Nephron (organoid): ENCODE results near the gene PTPN12.
"Not testable (repeated sequence)": the region's sequence is repeated elsewhere in the genome, so short reads cannot be mapped to it uniquely, and the experiment has no call there.

Experiments used
- H3K27ac Mint-ChIP-seq, 3 experiments: 2 replicates each; pipeline ENCODE4 v1.8.0; 2020; ENCODE audit warnings: mixed read lengths in 3 of 3, mild to moderate bottlenecking in 2 of 3, moderate library complexity in 1 of 3
- H3K27me3 Mint-ChIP-seq: 2 replicates; pipeline ENCODE4 v1.8.0; 2021; ENCODE audit warnings: low read depth, mild to moderate bottlenecking, moderate library complexity, mixed read lengths
- H3K36me3 Mint-ChIP-seq: 2 replicates; pipeline ENCODE4 v1.8.0; 2020; ENCODE audit warnings: low read depth, mixed read lengths
- H3K4me1 Mint-ChIP-seq: 2 replicates; pipeline ENCODE4 v1.8.0; 2020; ENCODE audit warnings: mixed read lengths
- H3K4me3 Mint-ChIP-seq, 3 experiments: 2 replicates each; pipeline ENCODE4 v1.8.0; 2020; ENCODE audit warnings: mild to moderate bottlenecking in 3 of 3, mixed read lengths in 3 of 3, moderate library complexity in 2 of 3
- H3K9me3 Mint-ChIP-seq: 2 replicates; pipeline ENCODE4 v1.8.0; 2020; ENCODE audit warnings: mixed read lengths
- CTCF ChIP-seq, 3 experiments: fragments of 200-600 bp; sonication (generic); IDR thresholded peaks; one replicate each; pipeline ENCODE4 v1.5.0; 2021; ENCODE audit warnings: antibody characterized with exemption in 3 of 3; ENCODE audit not compliant: unreplicated experiment in 3 of 3

PTPN12 gene

DNA sequence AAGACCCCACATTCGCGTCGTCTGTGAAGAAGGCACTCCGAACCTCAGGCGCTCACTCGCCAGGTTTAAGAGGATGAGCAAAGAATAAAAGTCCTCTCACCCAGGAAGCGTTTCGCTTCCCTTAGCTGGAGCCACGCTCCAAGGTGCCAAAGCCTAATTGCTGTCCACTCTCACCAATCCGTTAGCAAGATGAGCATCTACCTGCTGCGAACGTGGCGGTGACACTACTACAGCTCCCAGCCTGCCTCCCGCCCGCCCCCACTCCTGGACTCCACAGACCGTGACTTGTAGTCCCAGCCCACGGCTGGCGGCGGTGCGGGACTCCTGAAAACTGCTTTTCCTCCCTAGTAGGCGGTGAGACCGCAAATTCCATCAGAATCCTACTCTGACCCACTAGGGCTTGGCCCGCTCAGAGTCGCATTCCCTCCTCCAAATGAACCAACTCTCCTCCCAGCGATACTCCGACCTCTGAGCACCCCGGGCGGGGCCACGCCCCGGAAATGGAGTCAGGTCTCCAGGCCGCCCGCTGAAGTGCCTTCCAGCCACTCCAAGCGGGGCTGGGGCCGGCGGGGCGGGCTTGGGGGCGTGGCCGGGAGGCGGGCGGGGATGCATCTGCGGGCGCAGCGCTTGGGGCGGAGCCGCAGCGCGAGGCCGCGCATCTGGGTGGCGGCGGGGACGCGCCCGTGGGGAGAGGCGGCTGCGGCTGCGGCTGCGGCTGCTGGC, 521 bp upstream of the PTPN12 start:
- Mint-ChIP-seq H3K4me3 (peak overlapping the region; percentile 95 to 99 (median 98)), H3K27ac (peak overlapping the region; percentile 92 to 99 (median 95)), H3K4me1 (peaks cover 20% of the 10 kb centered on the region), H3K27me3 (no peaks in the 10 kb centered on the region), H3K36me3 (peaks cover 4% of the 10 kb centered on the region), H3K9me3 (peaks cover 5% of the 10 kb centered on the region)
- no peak for TF ChIP-seq CTCF (IDR thresholded peaks at IDR 0.05; ENCODE audit: unreplicated experiment in 3 of 3)

GRCh38 chr7:77537778-77538280, 734 bp downstream of the PTPN12 start:
- TF ChIP-seq CTCF (IDR thresholded peaks at IDR 0.05; ENCODE audit: unreplicated experiment in 3 of 3), result no peak
- peak overlapping the region; percentile 89 to 96 (median 93) for H3K4me3 Mint-ChIP-seq
- H3K9me3 Mint-ChIP-seq, result no peaks in the 10 kb centered on the region
- no peaks in the 10 kb centered on the region for H3K27me3 Mint-ChIP-seq
- peak overlapping the region; percentile 93 to 98 (median 95) for H3K27ac Mint-ChIP-seq
- H3K4me1 Mint-ChIP-seq, result peaks cover 30% of the 10 kb centered on the region
- peaks cover 7% of the 10 kb centered on the region for H3K36me3 Mint-ChIP-seq

GRCh38 chr7:77538281-77539212, 1.5 kb downstream of the PTPN12 start:
- Mint-ChIP-seq H3K27me3 (no peaks in the 10 kb centered on the region), H3K4me1 (peaks cover 33% of the 10 kb centered on the region), H3K4me3 (peak overlapping the region; percentile 89 to 96 (median 93)), H3K9me3 (no peaks in the 10 kb centered on the region), H3K36me3 (peaks cover 10% of the 10 kb centered on the region), H3K27ac (peak overlapping the region; percentile 93 to 98 (median 95))
- no peak for TF ChIP-seq CTCF (IDR thresholded peaks at IDR 0.05; ENCODE audit: unreplicated experiment in 3 of 3)

GRCh38 chr7:77540402-77540822, 3.3 kb downstream of the PTPN12 start:
- peak overlapping the region; percentile 89 to 96 (median 93) for H3K4me3 Mint-ChIP-seq
- H3K9me3 Mint-ChIP-seq, result no peaks in the 10 kb centered on the region
- H3K27me3 Mint-ChIP-seq, result no peaks in the 10 kb centered on the region
- H3K36me3 Mint-ChIP-seq, result peaks cover 11% of the 10 kb centered on the region
- H3K27ac Mint-ChIP-seq, result no peak overlapping the region
- TF ChIP-seq CTCF (IDR thresholded peaks at IDR 0.05; ENCODE audit: unreplicated experiment in 3 of 3), result no peak
- H3K4me1 Mint-ChIP-seq, result peaks cover 33% of the 10 kb centered on the region

- H3K27ac Mint-ChIP-seq, H3K27me3 Mint-ChIP-seq, H3K9me3 Mint-ChIP-seq: not testable (repeated sequence)
These were observed 3.9 kb downstream of the PTPN12 start for GRCh38 chr7:77540993-77541392.

GRCh38 chr7:77542409-77542808, 5.3 kb downstream of the PTPN12 start:
- Mint-ChIP-seq H3K27me3 (no peaks in the 10 kb centered on the region), H3K4me3 (no peak overlapping the region)

More at GRCh38 chr7:77540993-77541392, 3.9 kb downstream of the PTPN12 start:
- peaks cover 11% of the 10 kb centered on the region for H3K36me3 Mint-ChIP-seq
- H3K4me3 Mint-ChIP-seq, result peak overlapping the region; percentile 35 to 93 (median 68)
- peaks cover 33% of the 10 kb centered on the region for H3K4me1 Mint-ChIP-seq

More at GRCh38 chr7:77542409-77542808, 5.3 kb downstream of the PTPN12 start:
- no peaks in the 10 kb centered on the region for H3K9me3 Mint-ChIP-seq
- H3K4me1 Mint-ChIP-seq, result peaks cover 33% of the 10 kb centered on the region
- peak overlapping the region in 2 of 3 experiments; percentile 1 to 8 for H3K27ac Mint-ChIP-seq
- TF ChIP-seq CTCF (IDR thresholded peaks at IDR 0.05; ENCODE audit: unreplicated experiment in 3 of 3), result no peak
- H3K36me3 Mint-ChIP-seq, result peaks cover 11% of the 10 kb centered on the region
